Midbrain (tissue), 1 donor: ENCODE results near the gene EMD.
"Not testable (repeated sequence)": the region's sequence is repeated elsewhere in the genome, so short reads cannot be mapped to it uniquely, and the experiment has no call there.

ENCODE experiments used
- DNase-seq: peaks from one replicate; lab custom pipeline; 2025; lab: John Stamatoyannopoulos, UW

The EMD gene

DNA sequence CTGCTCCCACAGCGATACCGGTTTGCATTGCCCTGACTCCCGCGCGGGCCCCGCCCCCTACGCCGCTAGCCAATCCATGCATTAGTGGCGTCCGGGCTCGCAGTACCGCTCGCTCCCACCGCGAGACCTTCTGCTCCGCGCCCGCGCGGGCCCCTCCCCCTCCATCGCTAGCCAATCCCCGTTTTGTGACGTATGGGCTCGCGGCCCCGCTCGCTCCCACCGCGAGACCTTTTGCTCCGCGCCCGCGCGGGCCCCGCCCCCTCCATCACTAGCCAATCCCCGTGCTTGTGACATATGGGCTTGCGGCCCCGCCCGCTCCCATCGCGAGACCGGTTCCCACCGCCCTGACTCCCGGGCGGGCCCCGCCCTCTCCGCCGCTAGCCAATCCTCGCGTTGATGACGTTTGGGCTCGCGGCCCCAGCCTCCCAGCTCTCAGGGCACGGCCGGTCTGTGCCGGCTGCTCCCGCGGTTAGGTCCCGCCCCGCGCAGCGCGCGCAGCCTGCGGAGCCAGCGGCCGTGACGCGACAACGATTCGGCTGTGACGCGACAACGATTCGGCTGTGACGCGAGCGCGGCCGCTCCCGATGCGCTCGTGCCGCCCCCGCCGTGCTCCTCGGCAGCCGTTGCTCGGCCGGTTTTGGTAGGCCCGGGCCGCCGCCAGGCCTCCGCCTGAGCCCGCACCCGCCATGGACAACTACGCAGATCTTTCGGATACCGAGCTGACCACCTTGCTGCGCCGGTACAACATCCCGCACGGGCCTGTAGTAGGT lies at the start of gene EMD:
Gene EMD, plus strand, starts transcription at position 497 of the 770 bp plus-strand sequence. Its CDS starts 190 bp downstream, at position 687.
- DNase-seq = peak; percentile 99

DNA sequence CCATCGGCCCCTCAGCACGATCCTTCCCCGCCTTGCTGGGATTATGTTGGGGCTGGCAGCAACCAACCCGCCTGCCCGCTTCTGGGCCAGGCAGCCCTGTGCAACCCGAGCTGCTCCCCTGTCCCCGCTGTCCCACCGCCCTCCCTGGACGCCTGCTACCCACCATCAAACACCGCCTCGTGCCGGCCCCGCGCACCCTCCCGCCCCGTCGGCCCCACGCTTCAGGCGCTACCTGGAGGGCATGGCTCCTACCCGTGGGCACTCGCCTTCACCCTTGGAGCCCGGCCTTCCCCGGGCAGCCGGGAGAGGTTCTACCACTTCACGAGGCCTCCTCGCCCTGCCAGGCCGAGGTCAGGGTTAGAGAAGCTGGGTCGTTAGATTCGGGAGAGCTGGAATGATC lies 46.5 kb upstream of the EMD start:
- no peak for DNase-seq

DNA sequence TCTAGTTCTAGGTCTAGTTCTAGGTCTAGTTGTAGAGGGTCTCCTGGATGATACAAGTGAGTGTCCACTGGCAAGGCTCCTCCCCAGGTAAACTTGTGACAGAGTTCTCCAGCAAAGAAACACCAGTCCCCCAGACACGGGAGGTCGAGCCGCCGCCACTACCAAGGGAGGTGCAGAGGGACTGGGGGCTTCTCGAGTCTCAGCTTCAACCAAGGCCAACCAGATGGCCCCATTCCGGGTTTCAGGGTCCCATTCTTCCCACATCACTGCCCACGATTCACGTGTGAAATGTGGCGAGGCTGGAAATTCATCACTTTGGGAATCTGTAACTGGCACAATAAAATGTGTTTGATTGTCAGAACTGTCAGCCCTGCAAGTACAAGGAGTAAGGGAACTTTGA lies 46.0 kb upstream of the EMD start:
- DNase-seq = no peak

DNA sequence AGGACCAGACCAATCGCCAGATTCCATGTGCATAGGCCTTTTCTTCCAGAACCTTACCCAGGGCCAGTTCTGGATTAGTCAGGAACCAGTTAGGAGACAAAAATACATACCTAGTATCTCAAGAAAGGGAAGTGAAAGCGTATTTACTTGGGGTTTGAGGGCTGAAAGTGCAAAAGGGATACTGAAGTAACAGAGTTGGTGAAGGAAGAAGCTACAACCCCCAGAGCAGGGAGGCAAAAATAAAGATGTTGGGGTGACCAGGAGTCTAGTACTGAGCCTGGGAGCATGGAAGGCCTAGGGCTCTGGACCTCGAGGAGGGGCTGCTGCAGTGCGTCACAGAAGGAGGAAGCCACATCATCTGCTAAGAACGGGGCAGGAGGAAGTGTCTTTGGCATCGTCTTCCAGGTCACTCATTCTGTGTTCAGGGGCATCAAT lies 45.2 kb upstream of the EMD start:
- DNase-seq = no peak

DNA sequence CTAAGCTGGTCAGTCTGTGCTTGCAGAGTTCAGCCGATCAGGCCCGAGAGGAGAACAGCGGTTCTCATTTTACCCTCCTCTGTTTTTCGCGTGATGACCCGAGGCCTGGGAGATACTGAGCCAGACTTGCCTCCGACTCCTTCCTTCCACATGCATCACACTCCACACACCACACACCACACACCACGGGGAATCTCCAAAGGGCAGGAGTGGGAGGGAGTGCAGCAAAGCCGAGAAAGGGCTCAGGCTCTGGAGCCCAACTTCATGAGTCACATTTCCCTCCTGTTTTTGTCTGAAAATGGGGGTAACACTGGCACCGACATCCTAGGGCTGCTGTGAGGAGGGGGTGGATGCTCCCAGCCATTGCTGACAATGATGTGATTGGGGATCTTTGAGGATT lies 44.6 kb upstream of the EMD start:
- no peak for DNase-seq

DNA sequence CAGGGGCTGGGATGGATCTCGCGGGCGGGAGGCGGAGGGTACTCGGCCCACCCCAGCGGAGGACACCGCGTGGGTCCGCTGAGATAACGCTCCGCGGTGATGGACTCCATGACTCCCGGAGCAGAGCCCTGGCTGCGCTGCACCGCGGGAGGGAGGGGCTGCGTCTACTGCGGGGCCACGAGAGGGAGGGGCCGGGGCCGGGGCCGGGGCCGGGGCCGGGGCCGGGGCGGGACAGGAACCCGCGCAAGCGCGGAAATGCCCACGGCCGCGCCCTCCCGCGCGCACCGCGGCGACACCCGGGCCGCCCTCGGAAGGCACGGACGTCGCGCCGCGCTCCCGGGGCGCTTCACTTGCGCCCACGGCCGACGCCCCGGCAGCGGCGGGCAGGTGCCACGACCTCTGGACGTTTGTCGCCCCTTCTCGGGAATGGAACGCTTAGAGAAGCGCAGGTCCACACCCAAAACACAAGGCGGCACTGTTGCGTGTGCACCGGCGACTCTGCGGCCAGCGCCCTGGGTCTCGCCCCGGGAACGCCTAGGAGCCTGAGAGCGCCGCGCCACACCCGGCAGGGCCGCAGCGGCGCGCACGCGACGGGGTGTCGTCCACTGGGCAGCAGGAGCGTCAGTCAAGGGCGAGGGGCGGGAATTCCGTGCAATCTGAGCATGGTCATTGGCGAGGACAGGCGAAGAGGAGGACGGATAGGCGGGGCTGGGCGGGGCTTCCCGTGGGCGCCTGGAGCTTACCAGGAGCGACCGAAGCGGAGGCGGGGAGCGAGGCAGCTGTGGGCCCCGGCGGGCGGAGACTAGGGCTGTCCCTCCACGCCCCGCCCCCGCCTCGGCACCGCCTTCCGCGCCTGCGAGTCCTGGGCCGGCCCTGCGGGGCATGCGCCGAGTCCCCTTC lies 37.4 kb upstream of the EMD start:
- DNase-seq = not testable (repeated sequence)

DNA sequence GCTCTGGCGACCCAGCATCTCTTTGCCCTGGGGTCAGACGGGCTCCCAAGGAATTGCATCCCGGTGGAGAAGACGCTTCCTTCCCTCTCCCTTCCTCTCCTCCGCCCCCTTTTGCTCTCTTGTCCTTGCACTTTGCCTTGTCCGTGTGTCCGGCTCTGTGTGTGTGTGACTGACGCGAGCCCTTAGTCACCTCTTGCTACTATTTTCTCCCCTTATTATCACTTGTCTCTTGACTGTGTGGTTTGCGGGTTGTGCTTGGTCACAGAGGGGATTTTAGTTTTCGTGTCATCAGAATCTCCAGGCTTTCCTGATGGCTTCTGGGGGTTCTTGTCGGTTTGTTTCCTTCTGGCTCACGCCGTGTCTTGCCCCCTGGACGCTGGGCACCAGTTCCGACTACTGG lies 36.0 kb upstream of the EMD start:
- not testable (repeated sequence) for DNase-seq

DNA sequence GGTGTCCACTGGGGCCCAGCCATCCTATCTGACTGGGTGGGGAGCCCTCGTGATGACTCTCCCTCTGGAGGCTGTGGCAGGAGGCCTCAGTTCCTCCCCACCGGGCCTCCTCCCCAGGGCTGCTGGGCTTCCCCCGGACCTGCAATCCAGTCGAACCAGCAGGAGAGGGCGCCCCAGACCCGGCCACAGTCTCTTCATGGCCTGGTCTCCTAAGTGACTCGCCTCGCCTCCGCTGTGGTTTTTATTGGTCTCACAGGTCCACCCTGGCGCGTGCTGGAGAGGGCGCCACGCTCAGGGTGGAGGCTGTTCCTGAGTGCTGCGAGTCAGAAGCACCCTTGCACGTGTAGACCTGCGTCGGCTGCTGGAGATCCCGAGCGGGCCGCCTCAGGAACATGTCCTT lies 35.5 kb upstream of the EMD start:
- not testable (repeated sequence) for DNase-seq

DNA sequence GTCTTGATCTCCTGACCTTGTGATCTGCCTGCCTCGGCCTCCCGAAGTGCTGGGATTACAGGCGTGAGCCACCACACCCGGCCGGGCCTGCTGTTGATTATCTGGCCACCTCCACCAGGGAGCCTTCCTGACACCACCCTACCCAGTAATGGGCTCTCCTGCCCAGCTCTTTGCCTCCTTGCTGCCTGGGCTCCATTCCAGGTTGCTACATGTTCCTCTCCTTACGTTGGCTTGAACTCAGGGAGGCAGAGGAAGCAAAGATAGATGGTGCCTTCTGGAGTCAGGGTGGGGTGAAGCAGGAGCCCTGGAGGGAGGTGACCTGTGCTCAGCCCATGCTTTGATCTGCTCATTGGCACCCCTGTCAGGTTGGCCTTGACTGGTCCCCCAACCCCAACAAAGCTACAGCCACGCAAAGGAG lies 31.0 kb upstream of the EMD start:
- DNase-seq = no peak

DNA sequence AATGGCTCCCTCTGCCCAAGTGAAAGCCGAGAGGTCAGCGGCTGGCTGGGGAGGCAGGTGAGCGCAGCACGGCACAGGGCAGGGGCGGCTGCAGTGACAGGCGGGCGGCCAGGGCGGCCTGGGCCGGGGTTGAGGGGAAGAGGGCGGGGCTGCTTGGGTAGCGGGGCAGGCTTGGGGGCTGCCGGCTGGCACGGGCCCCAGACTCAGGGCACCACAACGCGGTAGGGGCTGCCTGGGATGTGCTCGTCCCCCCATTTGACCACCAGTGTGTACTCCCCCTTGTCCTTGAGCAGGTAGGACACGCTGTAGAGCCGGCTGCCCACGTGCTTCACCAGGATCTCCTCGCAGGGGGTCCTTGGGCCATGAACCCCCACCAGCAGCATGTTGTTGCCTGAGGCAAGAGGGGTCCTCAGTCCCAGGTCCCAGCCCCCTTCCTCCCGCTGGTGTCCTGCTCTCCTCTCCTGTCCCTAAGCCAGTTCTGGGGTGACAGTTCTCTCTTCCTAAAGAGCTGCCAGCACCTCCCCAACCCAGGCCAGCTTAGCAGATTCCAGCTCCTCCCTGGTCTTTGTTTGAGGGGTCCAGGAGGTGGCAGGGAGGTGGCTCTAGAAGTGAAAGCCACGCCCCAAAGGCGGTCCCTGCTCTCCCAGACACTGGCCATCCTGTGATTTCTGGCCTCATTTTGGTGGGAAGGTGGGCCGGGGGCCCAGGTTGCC lies 30.3 kb upstream of the EMD start:
- DNase-seq = no peak

DNA sequence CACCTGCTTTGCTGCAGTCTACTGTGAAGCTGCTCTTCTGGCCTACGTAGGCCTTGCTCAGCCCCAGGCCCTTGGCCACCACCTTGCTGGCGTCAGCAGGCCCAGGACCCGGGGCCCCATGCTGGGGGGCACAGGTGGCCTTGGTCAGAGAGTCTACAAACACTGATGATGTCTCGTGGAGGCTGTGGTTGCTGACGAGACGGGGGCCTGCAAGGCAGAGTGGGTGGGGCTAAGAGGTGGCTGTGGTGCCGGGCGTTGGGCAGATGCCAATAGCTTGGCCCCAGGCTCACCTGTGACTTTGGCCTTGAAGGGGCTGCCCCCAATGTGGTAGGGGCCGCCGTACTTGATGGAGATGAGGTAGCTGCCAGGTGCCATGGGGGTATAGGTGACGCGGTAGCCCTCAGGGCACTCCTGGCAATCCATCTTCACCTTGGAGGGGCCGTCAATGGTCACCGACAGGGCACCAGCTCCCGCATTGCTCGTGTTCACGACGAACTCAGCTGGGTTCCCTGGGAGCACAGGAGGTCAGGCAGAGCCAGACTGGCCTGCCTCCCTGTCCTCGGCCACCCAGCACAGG lies 29.6 kb upstream of the EMD start:
- DNase-seq = no peak

DNA sequence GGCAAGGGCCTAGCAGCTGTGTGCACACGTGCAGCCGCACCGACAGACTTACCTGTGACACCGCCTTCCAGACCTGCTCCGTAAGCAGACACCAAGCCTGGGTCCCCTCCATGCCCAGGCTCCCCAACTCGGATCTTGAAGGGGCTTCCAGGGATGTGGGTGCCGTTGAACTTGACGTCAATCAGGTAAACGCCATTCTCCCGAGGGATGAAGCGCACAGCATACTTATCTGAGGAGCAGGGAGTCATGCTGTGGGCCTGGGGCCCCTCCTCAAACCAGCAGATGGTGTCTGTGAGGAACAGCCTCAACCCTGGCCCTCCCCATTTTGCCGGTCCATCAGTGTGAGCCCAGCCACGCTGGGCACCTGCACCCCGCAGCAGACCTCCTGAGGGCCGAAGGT lies 29.1 kb upstream of the EMD start:
- DNase-seq = no peak

DNA sequence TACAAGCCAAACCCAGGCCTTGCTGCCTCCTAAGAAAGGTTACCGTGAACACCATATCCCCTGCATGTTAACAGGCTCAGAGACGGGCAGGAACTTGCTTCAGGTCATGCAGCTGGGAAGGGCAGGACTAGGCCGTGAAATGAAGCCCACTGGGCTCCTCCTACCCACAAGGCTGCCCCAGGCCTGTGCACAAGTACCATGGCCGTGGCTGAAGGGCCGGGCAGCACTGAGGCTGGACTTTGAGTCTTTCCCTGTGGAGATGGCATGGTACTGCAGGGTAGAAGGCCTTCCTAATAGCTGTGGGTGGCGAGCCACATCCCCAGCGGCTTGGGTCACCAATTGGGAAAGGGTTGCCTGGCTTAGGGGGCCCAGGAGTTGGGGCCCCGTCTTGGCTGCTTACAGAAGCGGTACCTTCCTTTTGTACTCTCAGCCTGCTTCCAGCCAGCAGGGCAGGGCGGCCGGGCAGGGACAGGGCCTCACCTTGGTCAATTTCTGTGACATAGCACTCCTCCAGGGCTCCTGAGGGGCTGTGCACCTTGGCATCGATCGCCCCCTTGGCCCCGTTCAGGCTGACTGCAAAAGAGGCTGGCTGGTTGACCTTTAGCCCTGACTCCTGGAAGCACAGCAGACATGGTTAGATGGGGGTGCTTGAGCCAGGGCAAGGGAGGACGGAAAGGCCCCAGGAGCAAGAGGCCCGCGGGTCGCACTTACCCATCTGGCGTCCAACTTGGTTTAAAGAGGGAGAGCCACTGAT lies 28.5 kb upstream of the EMD start:
- DNase-seq = no peak

DNA sequence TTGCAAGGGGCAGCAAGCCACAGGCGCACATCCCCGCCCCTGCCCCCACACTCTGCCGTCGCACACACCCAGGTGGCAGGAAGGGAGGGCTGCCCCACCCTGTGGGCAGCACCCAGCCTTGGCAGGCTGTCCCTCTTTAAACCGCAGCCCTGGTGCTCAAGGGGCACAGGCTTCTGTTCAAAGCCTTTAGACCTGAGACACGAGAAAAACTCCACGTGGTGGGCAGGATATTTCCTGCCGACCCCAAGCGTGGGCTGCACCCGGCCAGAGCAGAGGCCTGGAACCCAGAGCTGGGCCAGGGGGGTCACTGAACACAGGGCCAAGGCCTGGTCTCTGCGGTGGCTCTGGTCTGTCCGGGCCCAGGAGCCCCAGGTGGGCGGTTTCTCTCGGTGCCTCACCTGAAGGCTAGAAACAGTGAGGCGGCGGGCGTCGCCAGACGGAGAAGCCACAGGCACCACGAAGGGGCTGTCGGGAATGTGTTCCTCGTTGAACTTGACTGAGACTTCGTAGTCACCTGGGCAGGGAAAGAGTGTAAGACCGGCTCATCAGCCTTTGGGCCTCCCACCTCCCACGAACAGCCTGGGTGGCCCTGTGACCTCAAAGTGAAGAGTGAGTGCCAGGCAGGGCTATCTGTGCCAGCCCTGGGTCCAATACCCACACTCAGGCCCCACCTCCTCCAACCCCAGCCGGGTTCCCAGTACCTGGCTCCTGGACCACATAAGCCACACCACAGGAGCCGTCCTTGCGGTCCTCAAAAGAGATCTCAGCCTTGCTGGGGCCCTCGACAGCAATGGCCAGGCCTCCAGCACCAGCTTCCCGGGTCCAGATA lies 27.7 kb upstream of the EMD start:
- DNase-seq = no peak

DNA sequence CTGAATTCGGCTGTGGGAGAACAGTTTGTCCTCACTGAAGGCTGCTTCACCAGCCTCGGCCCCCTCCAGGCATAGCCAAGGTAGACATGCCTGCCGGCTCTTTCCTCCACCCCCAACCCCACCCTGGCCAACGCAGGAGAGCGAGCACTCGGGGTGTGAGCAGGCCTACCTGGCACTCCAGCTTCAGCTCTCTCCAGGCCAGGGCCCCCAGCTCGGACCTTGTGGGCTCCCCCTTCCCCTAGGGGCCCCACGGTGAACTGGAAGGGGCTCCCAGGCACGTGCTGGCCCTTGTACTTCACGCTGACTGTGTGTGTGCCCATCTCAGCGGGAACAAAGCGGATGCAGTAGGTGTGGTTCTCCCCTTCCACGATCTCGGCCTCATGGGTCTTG lies 27.1 kb upstream of the EMD start:
- DNase-seq = no peak

DNA sequence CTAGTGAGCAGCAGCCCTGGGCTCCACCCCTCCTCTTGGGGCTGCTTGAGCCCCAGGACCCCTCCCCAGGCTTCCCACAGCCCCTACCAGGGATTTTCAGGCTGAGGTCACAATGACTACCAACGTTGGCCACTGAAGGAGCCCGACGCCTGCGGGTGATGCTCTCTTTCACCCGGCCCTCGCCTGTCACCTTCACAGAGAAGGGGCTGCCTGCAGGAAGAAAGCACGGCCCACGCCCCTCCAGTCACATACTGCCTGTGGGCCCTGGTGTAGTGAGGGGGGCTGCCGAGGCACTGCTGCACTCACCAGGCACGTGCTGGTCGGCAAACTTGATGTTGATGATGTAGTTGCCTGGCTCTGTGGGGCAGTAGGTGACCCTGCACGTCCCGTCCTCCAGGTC lies 26.6 kb upstream of the EMD start:
- DNase-seq = no peak

DNA sequence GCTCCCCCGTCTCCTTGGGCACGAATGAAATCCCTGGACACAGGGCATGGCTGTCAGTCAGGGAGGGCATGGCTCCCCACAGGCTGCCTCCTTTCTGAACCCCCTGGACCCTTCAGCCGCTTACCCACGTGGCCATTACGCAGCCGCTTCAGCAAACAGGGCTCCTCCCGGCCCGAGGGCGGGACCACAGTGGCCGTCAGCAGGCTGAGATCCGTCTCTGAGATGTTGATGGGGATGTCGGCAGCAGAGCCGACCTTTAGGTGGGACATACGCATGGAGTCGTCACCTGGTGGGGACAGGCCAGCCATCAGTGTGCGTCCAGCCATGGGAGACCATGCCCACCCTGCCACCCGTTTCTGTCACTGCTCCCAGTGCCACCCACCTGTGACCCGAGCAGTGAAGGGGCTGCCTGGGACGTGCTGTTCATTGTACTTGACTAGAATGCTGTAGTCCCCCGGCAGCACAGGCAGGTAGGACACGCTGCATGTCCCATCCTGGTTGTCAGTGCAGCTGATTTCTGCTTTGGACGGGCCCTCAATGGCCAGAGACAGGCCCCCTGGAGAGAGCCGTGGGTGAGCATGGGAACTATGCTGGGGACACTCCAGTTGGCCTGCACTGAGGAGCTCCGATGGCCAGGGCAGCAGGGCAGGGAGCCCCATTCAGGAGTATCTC lies 25.8 kb upstream of the EMD start:
- DNase-seq = no peak

DNA sequence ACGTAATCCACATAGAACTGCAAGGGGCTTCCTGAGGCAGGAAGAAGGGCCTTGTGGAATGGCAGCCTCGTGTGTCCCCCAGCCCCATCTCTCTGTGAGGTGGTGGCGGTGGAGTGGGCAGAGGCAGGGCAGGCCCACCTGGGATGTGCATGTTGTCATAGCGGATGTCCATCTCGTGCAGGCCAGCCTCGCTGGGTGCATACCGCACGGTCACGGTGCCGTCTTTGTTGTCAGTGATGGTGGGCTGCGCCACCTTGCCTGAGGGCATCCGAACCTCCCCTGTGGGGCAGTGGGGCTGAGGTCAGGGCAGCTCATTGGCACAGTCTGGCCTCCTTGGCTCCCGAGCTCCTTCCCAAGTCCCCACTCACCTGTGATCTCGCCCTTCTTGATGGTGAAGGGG lies 25.1 kb upstream of the EMD start:
- DNase-seq = no peak

DNA sequence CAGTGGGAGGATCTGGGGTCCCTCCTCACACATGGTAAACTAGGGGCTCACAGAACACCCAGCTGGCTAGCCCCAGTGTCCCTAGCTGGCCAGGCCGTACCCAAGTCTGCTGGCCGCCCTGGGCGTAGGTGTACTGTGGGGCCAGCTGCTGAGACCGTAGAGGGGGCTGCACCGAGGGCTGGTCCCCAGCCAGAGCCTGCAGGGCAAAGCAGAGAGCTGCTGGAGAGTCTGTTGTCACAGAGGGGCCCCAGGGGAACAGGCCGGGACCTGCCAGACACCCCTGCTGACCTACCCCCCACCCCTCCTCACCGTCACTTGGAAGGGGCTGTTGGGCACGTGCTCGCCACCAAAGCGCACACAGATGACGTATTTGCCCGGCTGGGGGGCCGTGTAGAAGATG lies 24.6 kb upstream of the EMD start:
- no peak for DNase-seq
